ENCODE measurements around the gene PLCL1. TPM values are rescaled to one million over a fixed set of nuclear protein-coding genes. Genes with fewer than 3 reads are reported as not detected.

Gene PLCL1
- total RNA-seq, 1 experiment from 2014 or later = 0.07 TPM

DNA sequence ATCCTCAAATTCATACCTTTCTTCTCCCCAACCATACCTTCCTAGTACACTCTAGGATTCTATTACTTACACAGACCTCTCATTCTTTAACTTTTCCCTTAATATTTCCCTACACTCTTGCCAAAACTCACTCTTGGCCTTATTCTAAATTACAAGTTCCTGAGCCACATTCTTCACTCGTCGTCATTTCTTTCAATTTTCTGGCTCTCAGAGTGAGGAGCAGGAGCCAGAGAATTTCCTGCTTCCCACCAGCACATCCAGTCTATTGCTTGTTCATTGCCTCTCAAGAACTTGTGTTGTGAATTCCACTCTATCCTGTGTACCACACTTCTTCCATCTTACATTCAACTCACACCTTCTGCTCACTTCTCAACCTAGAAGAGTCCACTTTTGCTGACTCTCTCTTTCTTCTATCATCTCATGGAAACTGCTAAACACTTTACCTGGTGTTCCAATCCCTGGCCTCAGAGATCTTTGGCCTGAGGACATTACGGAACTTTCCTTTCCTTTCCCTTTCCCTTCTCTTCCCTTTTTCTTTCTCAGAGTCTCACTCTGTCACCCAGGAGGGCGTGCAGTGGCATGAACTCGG, 171.6 kb downstream of the PLCL1 start:
- Histone ChIP-seq H3K4me1 (ENCODE audit: control insufficient read depth in 1 of 2, insufficient read depth in 2 of 2, low read length in 2 of 2) (no peaks in the 10 kb centered on the region), H2AFZ (ENCODE audit: low read depth, low read length, poor library complexity, severe bottlenecking) (no peak overlapping the region), H3K4me3 (replicated peaks in 1 of 2; ENCODE audit: low read depth in 1 of 2, low read length in 2 of 2) (no peak overlapping the region), H3K9me2 (ENCODE audit: insufficient read depth) (no peaks in the 10 kb centered on the region), H3K4me2 (ENCODE audit: low read length) (no peak overlapping the region), H3K9me3 (ENCODE audit: control insufficient read depth in 1 of 2, insufficient read depth in 1 of 2, low read depth in 1 of 2, low read length in 2 of 2) (no peaks in the 10 kb centered on the region), H3K27me3 (ENCODE audit: insufficient read depth, low read length) (peaks cover 6% of the 10 kb centered on the region; the same call in 1 of the 2 replicates), H3K9ac (ENCODE audit: low read length) (no peak overlapping the region), H3K36me3 (ENCODE audit: control insufficient read depth in 1 of 2, insufficient read depth in 2 of 2, low read length in 2 of 2) (no peaks in the 10 kb centered on the region), H3K27ac (ENCODE audit: low read depth, low read length) (no peak overlapping the region), H3K79me2 (ENCODE audit: insufficient read depth, low read length) (no peaks in the 10 kb centered on the region), H4K20me1 (ENCODE audit: insufficient read depth) (no peaks in the 10 kb centered on the region)
- DNase-seq (ENCODE audit: low read depth, low spot score) = no peak
- intact Hi-C loops (cut with micrococcal nuclease) = no loop called here
- no peak for TF ChIP-seq EZH2 (IDR thresholded peaks at IDR 0.05)
- CTCF ChIA-PET = no interaction called here
- RAD21 ChIA-PET (ENCODE audit: low non-redundant PET in 1 of 2, low total read pairs in 2 of 2, uncharacterized antibody in 2 of 2, unreplicated experiment in 2 of 2) = no interaction called here
- ATAC-seq = no peak
- POLR2A ChIA-PET = no interaction called here
- no TSS peak for BruUV-seq (replicated peaks)

DNA sequence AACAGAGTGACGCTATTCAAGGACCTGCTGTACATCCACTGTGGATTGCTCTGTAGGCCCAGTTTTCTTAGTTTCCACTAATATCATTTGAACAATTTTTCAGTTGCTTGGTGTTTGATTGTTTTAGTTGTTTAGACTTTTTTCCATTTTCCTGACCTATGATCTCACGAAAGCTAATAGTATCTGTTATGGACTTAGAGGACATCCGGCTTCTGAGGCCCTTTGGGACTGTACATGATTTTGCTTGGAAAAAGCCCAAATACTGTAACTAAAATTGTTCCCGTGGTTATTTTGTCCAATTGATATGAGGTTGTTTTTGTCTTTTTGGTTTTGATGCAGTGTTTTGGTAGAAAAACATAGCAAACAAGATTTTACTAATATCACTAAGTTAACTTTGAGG, 174.6 kb downstream of the PLCL1 start:
- no peaks in the 10 kb centered on the region for H3K9me3 ChIP-seq (ENCODE audit: control insufficient read depth in 1 of 2, insufficient read depth in 1 of 2, low read depth in 1 of 2, low read length in 2 of 2)
- no peaks in the 10 kb centered on the region for H4K20me1 ChIP-seq (ENCODE audit: insufficient read depth)
- no peak overlapping the region for H3K9ac ChIP-seq (ENCODE audit: low read length)
- no peak overlapping the region for H3K4me3 ChIP-seq (replicated peaks in 1 of 2; ENCODE audit: low read depth in 1 of 2, low read length in 2 of 2)
- DNase-seq (ENCODE audit: low read depth, low spot score) = no peak
- ATAC-seq = no peak
- H3K79me2 ChIP-seq (ENCODE audit: insufficient read depth, low read length) = no peaks in the 10 kb centered on the region
- ChIA-PET POLR2A (no interaction called here), CTCF (no interaction called here), RAD21 (ENCODE audit: low non-redundant PET in 1 of 2, low total read pairs in 2 of 2, uncharacterized antibody in 2 of 2, unreplicated experiment in 2 of 2) (no interaction called here)
- no peak for TF ChIP-seq JUND (IDR thresholded peaks at IDR 0.05)
- TF ChIP-seq ZFX (IDR thresholded peaks at IDR 0.05) = no peak
- TF ChIP-seq, protein P1, sequence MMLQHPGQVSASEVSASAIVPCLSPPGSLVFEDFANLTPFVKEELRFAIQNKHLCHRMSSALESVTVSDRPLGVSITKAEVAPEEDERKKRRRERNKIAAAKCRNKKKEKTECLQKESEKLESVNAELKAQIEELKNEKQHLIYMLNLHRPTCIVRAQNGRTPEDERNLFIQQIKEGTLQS (IDR thresholded peaks at IDR 0.05) = no peak
- TF ChIP-seq CEBPB (IDR thresholded peaks at IDR 0.05; ENCODE audit: low read depth) = no peak
- no peak overlapping the region for H3K4me2 ChIP-seq (ENCODE audit: low read length)
- H3K27ac ChIP-seq (ENCODE audit: low read depth, low read length) = no peak overlapping the region
- intact Hi-C loops (cut with micrococcal nuclease) = no loop called here
- no peak overlapping the region for H2AFZ ChIP-seq (ENCODE audit: low read depth, low read length, poor library complexity, severe bottlenecking)
- no peaks in the 10 kb centered on the region for H3K9me2 ChIP-seq (ENCODE audit: insufficient read depth)
- H3K4me1 ChIP-seq (ENCODE audit: control insufficient read depth in 1 of 2, insufficient read depth in 2 of 2, low read length in 2 of 2) = no peaks in the 10 kb centered on the region
- peaks cover 6% of the 10 kb centered on the region; the same call in 1 of the 2 replicates for H3K27me3 ChIP-seq (ENCODE audit: insufficient read depth, low read length)
- no peaks in the 10 kb centered on the region for H3K36me3 ChIP-seq (ENCODE audit: control insufficient read depth in 1 of 2, insufficient read depth in 2 of 2, low read length in 2 of 2)
- BruUV-seq (replicated peaks) = no TSS peak

Data from HCT116 (cell line).